Measurements from ENCODE around the gene ZNF831. TPM values are rescaled to one million over a fixed set of nuclear protein-coding genes. Genes with fewer than 3 reads are reported as not detected.

The ZNF831 gene
- total RNA-seq, 1 experiment from 2014 or later: 0.15 TPM

- ChIA-PET POLR2A (no interaction called here), CTCF (no interaction called here), RAD21 (ENCODE audit: low non-redundant PET in 1 of 2, low total read pairs in 2 of 2, uncharacterized antibody in 2 of 2, unreplicated experiment in 2 of 2) (no interaction called here)
- Histone ChIP-seq H3K27me3 (ENCODE audit: insufficient read depth, low read length) (peaks cover 34% of the 10 kb centered on the region), H3K36me3 (ENCODE audit: control insufficient read depth in 1 of 2, insufficient read depth in 2 of 2, low read length in 2 of 2) (no peaks in the 10 kb centered on the region), H3K9ac (ENCODE audit: low read length) (no peak overlapping the region), H3K9me3 (ENCODE audit: control insufficient read depth in 1 of 2, insufficient read depth in 1 of 2, low read depth in 1 of 2, low read length in 2 of 2) (no peaks in the 10 kb centered on the region), H3K4me1 (ENCODE audit: control insufficient read depth in 1 of 2, insufficient read depth in 2 of 2, low read length in 2 of 2) (no peaks in the 10 kb centered on the region), H3K4me3 (replicated peaks in 1 of 2; ENCODE audit: low read depth in 1 of 2, low read length in 2 of 2) (no peak overlapping the region), H3K4me2 (ENCODE audit: low read length) (no peak overlapping the region), H2AFZ (ENCODE audit: low read depth, low read length, poor library complexity, severe bottlenecking) (no peak overlapping the region), H3K9me2 (ENCODE audit: insufficient read depth) (no peaks in the 10 kb centered on the region), H3K27ac (ENCODE audit: low read depth, low read length) (no peak overlapping the region), H4K20me1 (ENCODE audit: insufficient read depth) (no peaks in the 10 kb centered on the region), H3K79me2 (ENCODE audit: insufficient read depth, low read length) (no peaks in the 10 kb centered on the region)
- intact Hi-C loops (cut with micrococcal nuclease): no loop called here
- ATAC-seq: no peak
- TF ChIP-seq JUND (IDR thresholded peaks at IDR 0.05): no peak
- no peak for TF ChIP-seq ATF3 (IDR thresholded peaks at IDR 0.05)
- no peak for TF ChIP-seq TCF7L2 (IDR thresholded peaks at IDR 0.05; ENCODE audit: borderline replicate concordance, extremely low read depth, insufficient read depth, insufficient read length)
- no peak for TF ChIP-seq SRF (IDR thresholded peaks at IDR 0.05; ENCODE audit: low read depth)
- no peak for TF ChIP-seq FOSL1 (IDR thresholded peaks at IDR 0.05; ENCODE audit: low read depth)
- TF ChIP-seq CTCF (IDR thresholded peaks at IDR 0.05 in 2 of 3, conservative IDR thresholded peaks at IDR 0.05 in 1 of 3; ENCODE audit: borderline replicate concordance in 1 of 3, insufficient read depth in 1 of 3, low read depth in 2 of 3, low read length in 2 of 3): no peak
- TF ChIP-seq CBX3 (IDR thresholded peaks at IDR 0.05; ENCODE audit: low read depth): no peak
- TF ChIP-seq RAD21 (IDR thresholded peaks at IDR 0.05; ENCODE audit: low read depth): no peak
- no peak for TF ChIP-seq ZNF274 (IDR thresholded peaks at IDR 0.05; ENCODE audit: low read depth, low read length)
- TF ChIP-seq ZFX (IDR thresholded peaks at IDR 0.05): no peak
- no peak for TF ChIP-seq SP1 (IDR thresholded peaks at IDR 0.05; ENCODE audit: low read depth)
- no peak for TF ChIP-seq POLR2A (IDR thresholded peaks at IDR 0.05; ENCODE audit: borderline replicate concordance, extremely low read depth, insufficient read depth, insufficient read length)
- BruUV-seq (replicated peaks): no TSS peak
- DNase-seq (ENCODE audit: low read depth, low spot score): no peak
Measured at GRCh38 chr20:59284470-59284869, 120.8 kb downstream of the ZNF831 start.
